H1 (cell line): ENCODE data around the gene CEP72. TPM values are rescaled to one million over a fixed set of nuclear protein-coding genes. Genes with fewer than 3 reads are reported as not detected.

Experiments
- CTCF ChIA-PET: fragments of 300-600 bp; sonication (Branson Sonifier 250); formaldehyde crosslinking; loops from one replicate; lab custom pipeline; 2021; ENCODE audit not compliant: partially characterized antibody; lab: Charles Lee
- POLR2A ChIA-PET: fragments of 300-600 bp; sonication (Branson Sonifier 250); formaldehyde crosslinking; loops from one replicate; lab custom pipeline; 2021; ENCODE audit warnings: inconsistent platforms; ENCODE audit not compliant: partially characterized antibody; lab: Charles Lee
- DNase-seq, 2 experiments: peaks; one replicate each; pipeline versions ENCODE4 v3.0.0 to v3.0.0-alpha.2; 2010 to 2022; ENCODE audit warnings: low spot score in 2 of 2, low read depth in 1 of 2, mixed read lengths in 1 of 2
- FAIRE-seq: peaks from 2 replicates; lab custom pipeline; 2011; peaks lifted over from hg19 to GRCh38; lab: Jason Lieb, UNC
- H2AFZ ChIP-seq: 2 replicates; pipeline ENCODE4 v1.8.1; 2012; ENCODE audit warnings: low read length, inconsistent platforms
- H2AK5ac ChIP-seq: 2 replicates; pipeline ENCODE4 v1.6.1; 2013; ENCODE audit warnings: low read depth, low read length
- H2BK120ac ChIP-seq: replicated peaks from 2 replicates; pipeline ENCODE3; 2013; ENCODE audit warnings: low read depth, low read length, inconsistent platforms
- H2BK12ac ChIP-seq: 2 replicates; pipeline ENCODE4 v1.6.1; 2013; ENCODE audit warnings: low read depth, low read length
- H2BK15ac ChIP-seq: 2 replicates; pipeline ENCODE4 v1.6.1; 2013; ENCODE audit warnings: low read length
- H2BK20ac ChIP-seq: 2 replicates; pipeline ENCODE4 v1.6.1; 2013; ENCODE audit warnings: low read length
- H2BK5ac ChIP-seq: 2 replicates; pipeline ENCODE4 v1.6.1; 2013; ENCODE audit warnings: low read depth, low read length
- H3K14ac ChIP-seq: 2 replicates; pipeline ENCODE4 v1.6.1; 2013; ENCODE audit warnings: inconsistent platforms; ENCODE audit not compliant: insufficient read length
- H3K18ac ChIP-seq: 2 replicates; pipeline ENCODE4 v1.6.1; 2013; ENCODE audit warnings: low read length; ENCODE audit errors: extremely low read depth
- H3K23ac ChIP-seq: 2 replicates; pipeline ENCODE4 v1.6.1; 2013; ENCODE audit warnings: inconsistent platforms; ENCODE audit not compliant: insufficient read length
- H3K23me2 ChIP-seq: 2 replicates; pipeline ENCODE4 v1.6.1; 2013; ENCODE audit warnings: low read depth, low read length
- H3K27ac ChIP-seq: 2 replicates; pipeline ENCODE4 v1.6.1; 2011; ENCODE audit warnings: low read depth, low read length, inconsistent platforms
- H3K27me3 ChIP-seq, 4 experiments: replicated peaks in 1 of 4; 1 replicate in 1 of 4; 2 replicates in 3 of 4; pipeline versions ENCODE4 v1.6.1 to v1.8.1; 2011 to 2013; ENCODE audit warnings: low read length in 3 of 4, mild to moderate bottlenecking in 3 of 4, inconsistent platforms in 2 of 4, mixed read lengths in 2 of 4, moderate library complexity in 1 of 4; ENCODE audit not compliant: control insufficient read depth in 3 of 4, insufficient read depth in 3 of 4; ENCODE audit errors: extremely low read depth in 1 of 4
- H3K36me3 ChIP-seq, 4 experiments: 2 replicates each; pipeline versions ENCODE4 v1.6.1 to v1.8.1; 2011 to 2013; ENCODE audit warnings: mild to moderate bottlenecking in 4 of 4, low read length in 3 of 4, moderate library complexity in 2 of 4, control low read depth in 1 of 4, inconsistent platforms in 1 of 4; ENCODE audit not compliant: insufficient read depth in 4 of 4, control insufficient read depth in 2 of 4
- H3K4ac ChIP-seq: replicated peaks from 2 replicates; pipeline ENCODE3; 2013; ENCODE audit warnings: low read length, low read depth, mixed read lengths, inconsistent platforms; ENCODE audit not compliant: insufficient read length
- H3K4me1 ChIP-seq, 4 experiments: replicated peaks in 1 of 4; 1 replicate in 1 of 4; 2 replicates in 3 of 4; pipeline versions ENCODE4 v1.6.1 to v1.8.1; 2011 to 2013; ENCODE audit warnings: low read length in 3 of 4, inconsistent platforms in 2 of 4, mixed read lengths in 1 of 4; ENCODE audit not compliant: insufficient read depth in 4 of 4, control insufficient read depth in 3 of 4
- H3K4me2 ChIP-seq, 2 experiments: 2 replicates each; pipeline versions ENCODE4 v1.6.1 to v1.8.1; 2011 to 2013; ENCODE audit warnings: low read depth in 2 of 2, low read length in 2 of 2, control low read depth in 1 of 2, inconsistent platforms in 1 of 2, mild to moderate bottlenecking in 1 of 2; ENCODE audit not compliant: insufficient read depth in 1 of 2
- H3K4me3 ChIP-seq, 4 experiments: fragments of 200-600, 300-600 bp in 1 of 4; sonication (generic), shearing (Covaris generic), sonication (Bioruptor Twin) in 1 of 4; 2 replicates each; pipeline versions ENCODE4 v1.5.1 to v1.8.1; 2011 to 2016; ENCODE audit warnings: low read length in 4 of 4, low read depth in 3 of 4, control low read depth in 2 of 4, inconsistent platforms in 2 of 4, mild to moderate bottlenecking in 2 of 4, mixed read lengths in 1 of 4, moderate library complexity in 1 of 4; ENCODE audit not compliant: insufficient read depth in 2 of 4; ENCODE audit errors: extremely low read depth in 1 of 4
- H3K56ac ChIP-seq: replicated peaks from 2 replicates; pipeline ENCODE3; 2013; ENCODE audit warnings: low read depth, mild to moderate bottlenecking, mixed read lengths, low read length, inconsistent platforms; ENCODE audit not compliant: insufficient read length
- H3K79me1 ChIP-seq: 2 replicates; pipeline ENCODE4 v1.6.1; 2013; ENCODE audit warnings: low read depth, low read length, control low read depth
- H3K79me2 ChIP-seq, 2 experiments: 2 replicates each; pipeline versions ENCODE4 v1.6.1 to v1.8.1; 2012 to 2013; ENCODE audit warnings: low read length in 2 of 2, mild to moderate bottlenecking in 2 of 2, inconsistent platforms in 1 of 2; ENCODE audit not compliant: insufficient read depth in 2 of 2, control insufficient read depth in 1 of 2
- H3K9ac ChIP-seq, 4 experiments: replicated peaks in 1 of 4; 1 replicate in 1 of 4; 2 replicates in 3 of 4; pipeline versions ENCODE4 v1.6.1 to v1.8.1; 2011 to 2013; ENCODE audit warnings: low read depth in 3 of 4, low read length in 3 of 4, control low read depth in 2 of 4, mild to moderate bottlenecking in 2 of 4, moderate library complexity in 2 of 4, inconsistent platforms in 1 of 4; ENCODE audit errors: extremely low read depth in 1 of 4
- H3K9me3 ChIP-seq, 2 experiments: 2 replicates each; pipeline versions ENCODE4 v1.6.1 to v1.8.1; 2012 to 2013; ENCODE audit warnings: mild to moderate bottlenecking in 2 of 2, moderate library complexity in 2 of 2, control low read depth in 1 of 2, inconsistent platforms in 1 of 2, low read depth in 1 of 2, low read length in 1 of 2, mixed read lengths in 1 of 2; ENCODE audit not compliant: insufficient read depth in 2 of 2
- H4K20me1 ChIP-seq, 2 experiments: replicated peaks in 1 of 2; 2 replicates each; pipeline versions ENCODE3 to v1.8.1; 2011 to 2013; ENCODE audit warnings: inconsistent platforms in 2 of 2, low read length in 2 of 2, mild to moderate bottlenecking in 1 of 2; ENCODE audit not compliant: insufficient read depth in 2 of 2, control insufficient read depth in 1 of 2
- H4K5ac ChIP-seq: 2 replicates; pipeline ENCODE4 v1.6.1; 2013; ENCODE audit warnings: low read length, low read depth, mixed read lengths, inconsistent platforms; ENCODE audit not compliant: insufficient read length
- H4K8ac ChIP-seq: 2 replicates; pipeline ENCODE4 v1.8.0; 2013; ENCODE audit warnings: mild to moderate bottlenecking, moderate library complexity, low read length, inconsistent platforms; ENCODE audit not compliant: insufficient read depth; ENCODE audit errors: extremely low read depth
- H4K91ac ChIP-seq: replicated peaks from 2 replicates; pipeline ENCODE3; 2013; ENCODE audit warnings: low read length, mixed read lengths, inconsistent platforms; ENCODE audit not compliant: insufficient read length
- CHD1 ChIP-seq: IDR thresholded peaks from 2 replicates; pipeline ENCODE4 v1.6.1; 2012; ENCODE audit warnings: low read depth, low read length, improper control_type of control experiment
- CTBP2 ChIP-seq: IDR thresholded peaks from 2 replicates; pipeline ENCODE4 v1.7.0; 2011; ENCODE audit warnings: borderline replicate concordance, mild to moderate bottlenecking, moderate library complexity, mixed read lengths, low read length; ENCODE audit not compliant: insufficient read depth, insufficient read length
- GTF2F1 ChIP-seq: IDR thresholded peaks from 2 replicates; pipeline ENCODE4 v1.6.1; 2012; ENCODE audit warnings: low read depth, low read length, improper control_type of control experiment, borderline replicate concordance
- HDAC2 ChIP-seq, 2 experiments: fragments of 300-600 bp in 1 of 2; sonication (generic) in 1 of 2; IDR thresholded peaks; 2 replicates each; pipeline ENCODE4 v1.6.1; 2011 to 2012; ENCODE audit warnings: low read depth in 2 of 2, low read length in 2 of 2, mild to moderate bottlenecking in 2 of 2, moderate library complexity in 2 of 2, borderline replicate concordance in 1 of 2, inconsistent platforms in 1 of 2
- JUN ChIP-seq: IDR thresholded peaks from 2 replicates; pipeline ENCODE4 v1.6.1; 2011; ENCODE audit warnings: low read depth, mild to moderate bottlenecking, improper control_type of control experiment, low read length
- MAX ChIP-seq: IDR thresholded peaks from 2 replicates; pipeline ENCODE4 v1.6.1; 2012; ENCODE audit warnings: inconsistent platforms
- NRF1 ChIP-seq: IDR thresholded peaks from 2 replicates; pipeline ENCODE4 v1.6.1; 2011; ENCODE audit warnings: mild to moderate bottlenecking, low read depth, low read length, improper control_type of control experiment
- SIRT6 ChIP-seq: IDR thresholded peaks from one replicate; pipeline ENCODE4 v1.7.1; 2012; ENCODE audit warnings: low read length, inconsistent platforms
- TEAD4 ChIP-seq: IDR thresholded peaks from 2 replicates; pipeline ENCODE4 v1.6.1; 2012; ENCODE audit warnings: low read depth, low read length, inconsistent platforms, mixed read lengths
- ZNF274 ChIP-seq: IDR thresholded peaks from 2 replicates; pipeline ENCODE4 v1.7.0; 2012; ENCODE audit warnings: low read length, borderline replicate concordance; ENCODE audit errors: extremely low read depth
- WGBS, 2 experiments: shearing (Covaris generic) in 1 of 2; methylation state at CpG; one replicate each; pipeline versions ENCODE4 v1.1.6 to v1.1.7; 2013 to 2015; ENCODE audit warnings: low lambda C conversion rate in 2 of 2, mixed read lengths in 2 of 2, inconsistent platforms in 1 of 2, low coverage in 1 of 2, missing lambda C conversion rate in 1 of 2; ENCODE audit not compliant: insufficient replicate concordance in 2 of 2, insufficient coverage in 1 of 2, insufficient read length in 1 of 2; ENCODE audit errors: extremely low coverage in 1 of 2, missing lambda C conversion rate in 1 of 2; 5-methylcytosine and 5-hydroxymethylcytosine counted together
- polyA plus RNA-seq, 7 experiments: library from polyadenylated mRNA; depleted of rRNA in 3 of 7; stranded (reverse) in 5 of 7; unstranded in 2 of 7; fragments of >200 nt in 5 of 7; fragments of 200-250 nt in 2 of 7; gene quantifications; 1 replicate in 5 of 7; 2 replicates in 1 of 7; 4 replicates in 1 of 7; pipeline versions ENCODE4 v1.2.1 to v1.2.3, GENCODE V29; 2011 to 2013; ENCODE audit warnings: missing spikeins in 2 of 7, mixed read lengths in 2 of 7
- total RNA-seq: library from RNA; stranded (reverse); fragmentation: NEBNext Ultra II Directional; extraction: Animal tissue kit (Norgen Biotek cat#: 25700); gene quantifications from 2 replicates; pipeline ENCODE4 v1.2.1, GENCODE V29; 2021

Gene CEP72
- total and polyA plus RNA-seq, 2 of the 8 experiments (the other 6 are each of a cell fraction or from before 2014, with no cell fraction given): 13.1 to 19.6 TPM

- Histone ChIP-seq H3K14ac (no peak overlapping the region), H3K23me2 (no peaks in the 10 kb centered on the region), H2BK12ac (no peak overlapping the region), H3K4me2 (no peak overlapping the region), H3K56ac (no peak overlapping the region), H4K8ac (no peak overlapping the region), H3K4me1 (no peaks in the 10 kb centered on the region), H4K91ac (no peak overlapping the region), H3K4ac (no peak overlapping the region), H3K9me3 (no peaks in the 10 kb centered on the region), H2BK5ac (no peak overlapping the region), H2AK5ac (no peak overlapping the region), H3K79me1 (peaks cover 2% of the 10 kb centered on the region), H2BK20ac (no peak overlapping the region), H3K27me3 (no peaks in the 10 kb centered on the region; a peak in 1 of 7 replicates), H3K9ac (no peak overlapping the region), H2BK120ac (no peak overlapping the region), H4K20me1 (peaks cover 2 to 11% of the 10 kb centered on the region in 2 experiments), H2AFZ (no peak overlapping the region), H3K36me3 (peaks cover 6 to 42% (median 23%) of the 10 kb centered on the region in 4 experiments; a peak in 7 of 8 replicates), H2BK15ac (no peak overlapping the region), H3K4me3 (no peak overlapping the region), H3K18ac (no peak overlapping the region), H3K23ac (no peak overlapping the region), H4K5ac (no peak overlapping the region), H3K79me2 (no peaks in the 10 kb centered on the region), H3K27ac (no peak overlapping the region)
- CTCF ChIA-PET: no interaction called here
- POLR2A ChIA-PET: interaction anchor here (1.4 kb wide), 1 partner anchor 17 kb away, joined by 4 read pairs; no protein-coding TSS in a partner anchor
- WGBS, 2 experiments: 91% methylated on average over 16 of the region's 16 CpGs; no CpG with 5 or more reads in 1 of the 2 experiments
- FAIRE-seq: no peak
- DNase-seq: no peak
- TF ChIP-seq CHD1 (no peak), CTBP2 (no peak), TEAD4 (no peak), MAX (no peak), ZNF274 (no peak), JUN (no peak), SIRT6 (no peak), GTF2F1 (no peak), HDAC2 (IDR thresholded peaks at IDR 0.05; ENCODE audit: borderline replicate concordance in 1 of 2, low read depth in 2 of 2, low read length in 2 of 2) (no peak), NRF1 (no peak)
Measured at GRCh38 chr5:659496-660263, 47.5 kb downstream of the CEP72 start.
